GM12874 (cell line): ENCODE measurements around the gene ZNF286A.

Source experiments
- TF ChIP-seq, protein P1 (sequence below): IDR thresholded peaks from 2 replicates; pipeline ENCODE4 v1.5.1; 2011; ENCODE audit warnings: low read depth, mild to moderate bottlenecking, control low read depth, low read length, moderate library complexity; ENCODE audit not compliant: insufficient read depth

The ZNF286A gene

DNA sequence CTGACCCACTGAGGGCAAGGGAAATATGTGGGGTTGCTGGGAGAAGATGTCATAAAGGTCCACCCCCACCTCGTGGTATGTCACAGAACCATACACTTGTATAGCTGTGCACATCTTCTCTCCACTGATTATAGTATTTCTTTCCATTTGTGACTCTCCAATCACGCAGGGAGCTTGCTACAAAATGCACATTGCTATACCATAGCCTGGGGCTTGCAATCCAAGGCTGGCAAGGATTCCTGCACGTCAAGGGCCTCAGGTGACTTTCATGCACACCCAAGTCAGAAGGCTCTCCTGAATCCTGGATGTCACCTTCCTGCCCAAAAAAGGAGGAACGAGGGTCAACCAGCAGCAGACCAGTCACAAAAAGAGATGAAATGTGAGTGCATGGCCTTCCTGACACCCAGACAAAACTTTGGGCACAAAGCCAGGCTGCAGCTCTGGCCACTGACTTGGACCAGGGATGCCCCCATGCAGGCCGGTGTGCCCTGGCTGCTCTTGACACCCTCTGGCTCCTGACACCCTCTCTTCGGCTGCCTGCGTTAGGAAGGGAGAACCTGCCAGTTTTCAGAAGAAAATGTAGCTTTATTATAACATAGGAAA lies 44.6 kb downstream of the ZNF286A start:
- TF ChIP-seq, protein P1, sequence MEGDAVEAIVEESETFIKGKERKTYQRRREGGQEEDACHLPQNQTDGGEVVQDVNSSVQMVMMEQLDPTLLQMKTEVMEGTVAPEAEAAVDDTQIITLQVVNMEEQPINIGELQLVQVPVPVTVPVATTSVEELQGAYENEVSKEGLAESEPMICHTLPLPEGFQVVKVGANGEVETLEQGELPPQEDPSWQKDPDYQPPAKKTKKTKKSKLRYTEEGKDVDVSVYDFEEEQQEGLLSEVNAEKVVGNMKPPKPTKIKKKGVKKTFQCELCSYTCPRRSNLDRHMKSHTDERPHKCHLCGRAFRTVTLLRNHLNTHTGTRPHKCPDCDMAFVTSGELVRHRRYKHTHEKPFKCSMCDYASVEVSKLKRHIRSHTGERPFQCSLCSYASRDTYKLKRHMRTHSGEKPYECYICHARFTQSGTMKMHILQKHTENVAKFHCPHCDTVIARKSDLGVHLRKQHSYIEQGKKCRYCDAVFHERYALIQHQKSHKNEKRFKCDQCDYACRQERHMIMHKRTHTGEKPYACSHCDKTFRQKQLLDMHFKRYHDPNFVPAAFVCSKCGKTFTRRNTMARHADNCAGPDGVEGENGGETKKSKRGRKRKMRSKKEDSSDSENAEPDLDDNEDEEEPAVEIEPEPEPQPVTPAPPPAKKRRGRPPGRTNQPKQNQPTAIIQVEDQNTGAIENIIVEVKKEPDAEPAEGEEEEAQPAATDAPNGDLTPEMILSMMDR: no peak

DNA sequence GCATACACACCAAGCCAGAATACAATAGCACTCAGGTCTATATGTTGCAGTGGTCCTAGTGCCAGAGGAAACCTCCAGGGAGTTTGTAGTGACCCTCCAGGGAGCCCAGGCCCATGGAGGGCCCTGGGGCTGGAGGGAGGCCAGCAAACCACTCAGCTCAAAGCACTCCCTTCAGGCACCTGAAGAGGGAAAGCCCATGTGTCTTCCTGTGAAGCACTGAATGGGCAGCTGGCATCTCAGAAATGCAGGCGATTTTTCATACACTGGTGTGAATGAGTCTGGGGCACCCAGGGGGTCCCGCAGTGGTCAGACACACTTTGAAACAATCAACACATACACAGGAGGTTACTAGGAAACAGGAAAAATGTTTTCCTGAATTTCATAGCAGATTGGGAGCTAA lies 45.3 kb downstream of the ZNF286A start:
- TF ChIP-seq, protein P1: no peak
